Measurements from ENCODE around the gene BACE2. TPM values are rescaled to one million over a fixed set of nuclear protein-coding genes. Genes with fewer than 3 reads are reported as not detected.

BACE2 gene
- total RNA-seq, 3 donors from 2014 or later: 37.2 to 115 (median 51.2) TPM

DNA sequence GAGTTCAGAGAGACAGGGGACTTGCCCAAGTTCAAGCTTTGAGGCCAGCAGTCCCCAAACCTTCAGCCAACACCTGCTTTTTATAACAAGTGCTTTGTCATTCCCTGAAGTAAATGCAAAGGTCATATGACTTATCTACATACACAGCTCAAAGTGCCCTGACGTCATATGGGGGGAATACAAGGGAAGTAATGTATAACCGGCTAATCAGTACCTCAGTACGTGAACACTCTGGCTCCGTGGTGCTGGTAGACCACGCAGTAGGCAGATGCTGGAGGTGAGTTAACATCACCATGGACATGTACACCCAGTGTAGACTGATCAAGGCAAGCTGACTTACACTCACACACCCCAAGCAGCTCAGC, 60.0 kb downstream of the BACE2 start:
- H3K9me3 ChIP-seq: no peaks in the 10 kb centered on the region
- DNase-seq (peak in 1 of 3 donors; percentile 71), ATAC-seq (peak; percentile 89)
- H3K36me3 ChIP-seq (ENCODE audit: low read depth): no peaks in the 10 kb centered on the region
- intact Hi-C loops (cut with DNase I, micrococcal nuclease): no loop called here
- peaks cover 17% of the 10 kb centered on the region for H3K4me1 ChIP-seq (ENCODE audit: low read depth)
- TF ChIP-seq, protein P1, sequence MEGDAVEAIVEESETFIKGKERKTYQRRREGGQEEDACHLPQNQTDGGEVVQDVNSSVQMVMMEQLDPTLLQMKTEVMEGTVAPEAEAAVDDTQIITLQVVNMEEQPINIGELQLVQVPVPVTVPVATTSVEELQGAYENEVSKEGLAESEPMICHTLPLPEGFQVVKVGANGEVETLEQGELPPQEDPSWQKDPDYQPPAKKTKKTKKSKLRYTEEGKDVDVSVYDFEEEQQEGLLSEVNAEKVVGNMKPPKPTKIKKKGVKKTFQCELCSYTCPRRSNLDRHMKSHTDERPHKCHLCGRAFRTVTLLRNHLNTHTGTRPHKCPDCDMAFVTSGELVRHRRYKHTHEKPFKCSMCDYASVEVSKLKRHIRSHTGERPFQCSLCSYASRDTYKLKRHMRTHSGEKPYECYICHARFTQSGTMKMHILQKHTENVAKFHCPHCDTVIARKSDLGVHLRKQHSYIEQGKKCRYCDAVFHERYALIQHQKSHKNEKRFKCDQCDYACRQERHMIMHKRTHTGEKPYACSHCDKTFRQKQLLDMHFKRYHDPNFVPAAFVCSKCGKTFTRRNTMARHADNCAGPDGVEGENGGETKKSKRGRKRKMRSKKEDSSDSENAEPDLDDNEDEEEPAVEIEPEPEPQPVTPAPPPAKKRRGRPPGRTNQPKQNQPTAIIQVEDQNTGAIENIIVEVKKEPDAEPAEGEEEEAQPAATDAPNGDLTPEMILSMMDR (IDR thresholded peaks at IDR 0.05): no peak
- H3K4me3 ChIP-seq: no peak overlapping the region

DNA sequence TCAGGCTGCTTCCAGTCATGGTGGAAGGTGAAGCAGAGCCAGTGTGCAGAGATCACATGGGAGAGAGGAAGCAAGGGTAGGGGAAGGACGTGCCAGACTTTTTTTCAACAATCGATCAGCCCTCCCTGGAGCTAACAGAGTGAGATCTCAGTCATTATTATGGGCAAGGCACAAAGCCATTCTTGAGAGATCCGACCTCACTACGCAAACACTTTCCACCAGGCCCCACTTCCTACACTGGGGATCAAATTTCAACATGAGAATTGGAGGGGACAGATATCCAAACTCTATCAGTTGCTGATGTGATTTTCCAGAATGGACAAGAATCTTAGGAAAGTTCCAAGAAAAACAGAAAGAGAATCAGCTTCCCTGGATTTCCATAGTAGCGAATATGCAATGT, 60.5 kb downstream of the BACE2 start:
- intact Hi-C loops (cut with DNase I, micrococcal nuclease): no loop called here
- TF ChIP-seq, protein P1 (IDR thresholded peaks at IDR 0.05): no peak
- ATAC-seq (no peak), DNase-seq (no peak)
- peaks cover 17% of the 10 kb centered on the region for H3K4me1 ChIP-seq (ENCODE audit: low read depth)
- H3K36me3 ChIP-seq (ENCODE audit: low read depth): no peaks in the 10 kb centered on the region
- no peak overlapping the region for H3K4me3 ChIP-seq
- no peaks in the 10 kb centered on the region for H3K9me3 ChIP-seq

- no peaks in the 10 kb centered on the region for H3K9me3 ChIP-seq
- intact Hi-C loops (cut with DNase I, micrococcal nuclease): no loop called here
- DNase-seq (no peak), ATAC-seq (no peak)
- peaks cover 17% of the 10 kb centered on the region for H3K4me1 ChIP-seq (ENCODE audit: low read depth)
- H3K36me3 ChIP-seq (ENCODE audit: low read depth): no peaks in the 10 kb centered on the region
- TF ChIP-seq, protein P1 (IDR thresholded peaks at IDR 0.05): no peak
- no peak overlapping the region for H3K4me3 ChIP-seq
Observed at GRCh38 chr21:41228958-41229357, 61.0 kb downstream of the BACE2 start.

DNA sequence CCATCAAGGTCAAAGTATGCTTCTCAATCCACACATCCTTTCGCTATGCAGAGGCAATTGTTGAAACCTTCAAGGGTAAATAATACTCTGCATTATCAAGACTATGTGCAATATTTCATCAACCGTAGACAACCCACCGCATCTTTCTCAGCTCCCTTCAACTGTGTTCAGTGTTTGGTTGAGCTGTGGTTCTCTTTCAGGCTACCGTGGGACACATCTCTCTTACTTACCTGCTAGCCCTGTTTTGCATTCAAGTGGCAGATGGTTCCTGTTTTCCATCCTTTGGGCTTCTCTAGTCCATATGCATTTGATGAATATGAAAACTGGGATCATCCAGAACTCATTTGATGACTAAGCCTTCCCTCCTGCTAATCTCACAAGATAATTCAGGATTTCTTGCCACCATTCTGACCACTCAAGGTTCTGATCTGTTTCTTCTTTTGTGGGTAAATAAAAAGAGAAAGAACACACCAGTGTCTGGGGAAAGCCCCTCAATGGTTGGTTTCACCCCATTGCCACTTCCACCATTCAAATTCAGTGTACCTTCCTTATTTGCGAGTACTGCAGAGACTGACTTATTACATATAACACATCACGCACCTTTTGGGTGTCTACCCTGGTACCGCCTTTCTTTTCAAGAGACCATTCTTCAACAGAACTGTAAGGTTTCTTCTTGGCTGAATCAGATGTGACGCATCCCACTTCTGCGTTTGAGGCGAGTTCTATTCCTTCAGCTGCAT, 61.7 kb downstream of the BACE2 start:
- no peaks in the 10 kb centered on the region for H3K36me3 ChIP-seq (ENCODE audit: low read depth)
- peaks cover 23% of the 10 kb centered on the region for H3K4me1 ChIP-seq (ENCODE audit: low read depth)
- intact Hi-C loops (cut with DNase I, micrococcal nuclease): no loop called here
- DNase-seq: no peak
- H3K4me3 ChIP-seq: no peak overlapping the region
- ATAC-seq: no peak
- TF ChIP-seq, protein P1 (IDR thresholded peaks at IDR 0.05): no peak
- H3K9me3 ChIP-seq: no peaks in the 10 kb centered on the region

DNA sequence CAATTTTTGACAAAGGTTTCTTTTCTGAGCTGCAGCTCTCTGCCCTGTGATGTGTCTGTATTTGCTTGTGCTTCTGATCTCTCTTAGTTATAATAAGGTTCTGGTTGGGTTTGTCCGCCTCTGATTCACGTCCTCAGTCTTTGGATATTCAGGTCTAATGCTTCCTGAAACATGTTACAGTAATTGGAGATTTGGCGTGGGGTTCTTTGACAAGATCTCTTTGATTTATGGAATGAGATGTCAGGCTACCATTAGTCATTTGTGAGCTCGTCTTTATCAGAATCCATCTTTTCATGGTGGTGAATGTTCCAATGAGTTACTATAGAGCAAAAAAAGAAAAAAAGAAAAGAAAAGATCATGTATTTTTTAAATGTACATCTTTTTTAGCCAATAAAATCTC, 62.5 kb downstream of the BACE2 start:
- TF ChIP-seq, protein P1 (IDR thresholded peaks at IDR 0.05): no peak
- no peaks in the 10 kb centered on the region for H3K9me3 ChIP-seq
- no peaks in the 10 kb centered on the region for H3K36me3 ChIP-seq (ENCODE audit: low read depth)
- DNase-seq: no peak
- H3K4me3 ChIP-seq: no peak overlapping the region
- no peak for ATAC-seq
- intact Hi-C loops (cut with DNase I, micrococcal nuclease): no loop called here
- peaks cover 24% of the 10 kb centered on the region for H3K4me1 ChIP-seq (ENCODE audit: low read depth)

Data from mucosa of descending colon (tissue), 3 donors.